IPS-15b (cell line): ENCODE data around the gene TCERG1L.
"Not testable (repeated sequence)": the region's sequence is repeated elsewhere in the genome, so short reads cannot be mapped to it uniquely, and the experiment has no call there.

Source experiments
- H3K27me3 ChIP-seq: one replicate; pipeline ENCODE4 v1.6.1; 2013; ENCODE audit warnings: low read length; ENCODE audit not compliant: control insufficient read depth, insufficient read depth
- H3K36me3 ChIP-seq: one replicate; pipeline ENCODE4 v1.6.1; 2013; ENCODE audit warnings: low read length; ENCODE audit not compliant: control insufficient read depth, insufficient read depth
- H3K4me1 ChIP-seq: one replicate; pipeline ENCODE4 v1.6.1; 2013; ENCODE audit warnings: mild to moderate bottlenecking, low read length; ENCODE audit not compliant: control insufficient read depth, insufficient read depth
- H3K4me3 ChIP-seq: one replicate; pipeline ENCODE4 v1.5.1; 2013; ENCODE audit warnings: low read depth, low read length
- H3K9ac ChIP-seq: one replicate; pipeline ENCODE4 v1.6.1; 2013; ENCODE audit warnings: low read depth, mild to moderate bottlenecking, low read length
- H3K9me3 ChIP-seq: one replicate; pipeline ENCODE4 v1.6.1; 2013; ENCODE audit warnings: mild to moderate bottlenecking, low read length; ENCODE audit not compliant: control insufficient read depth, insufficient read depth

Gene TCERG1L

GRCh38 chr10:131146790-131147189 is 164.7 kb downstream of the TCERG1L start:
- Histone ChIP-seq H3K4me3 (no peak overlapping the region), H3K9ac (no peak overlapping the region), H3K27me3 (no peaks in the 10 kb centered on the region), H3K36me3 (no peaks in the 10 kb centered on the region), H3K4me1 (no peaks in the 10 kb centered on the region), H3K9me3 (no peaks in the 10 kb centered on the region)

DNA sequence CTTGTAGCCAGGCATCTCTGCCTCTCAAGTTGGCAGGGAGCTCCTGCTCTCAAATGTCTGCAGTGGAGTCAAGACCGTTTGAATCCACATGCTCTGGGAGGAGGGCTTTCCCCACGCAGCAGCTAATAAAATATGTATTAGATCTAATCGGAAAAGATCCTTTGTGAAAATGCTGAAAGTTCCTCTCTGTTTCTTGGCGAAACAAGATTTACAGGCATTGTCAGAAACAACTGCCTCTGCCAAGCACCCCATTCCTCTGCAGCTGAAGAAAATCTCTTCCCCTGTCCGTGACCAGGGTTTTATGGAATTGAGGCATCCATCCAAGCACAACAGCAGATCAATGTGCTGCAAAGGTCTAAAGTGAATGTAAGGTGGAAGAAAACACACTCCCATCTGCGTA is 165.8 kb downstream of the TCERG1L start:
- Histone ChIP-seq H3K4me1 (no peaks in the 10 kb centered on the region), H3K27me3 (no peaks in the 10 kb centered on the region), H3K9me3 (no peaks in the 10 kb centered on the region), H3K36me3 (no peaks in the 10 kb centered on the region), H3K9ac (no peak overlapping the region), H3K4me3 (no peak overlapping the region)

GRCh38 chr10:131144711-131145375 is 166.7 kb downstream of the TCERG1L start:
- H3K9ac ChIP-seq, result no peak overlapping the region
- no peaks in the 10 kb centered on the region for H3K4me1 ChIP-seq
- no peak overlapping the region for H3K4me3 ChIP-seq
- H3K36me3 ChIP-seq, result no peaks in the 10 kb centered on the region
- H3K9me3 ChIP-seq, result no peaks in the 10 kb centered on the region
- no peaks in the 10 kb centered on the region for H3K27me3 ChIP-seq

DNA sequence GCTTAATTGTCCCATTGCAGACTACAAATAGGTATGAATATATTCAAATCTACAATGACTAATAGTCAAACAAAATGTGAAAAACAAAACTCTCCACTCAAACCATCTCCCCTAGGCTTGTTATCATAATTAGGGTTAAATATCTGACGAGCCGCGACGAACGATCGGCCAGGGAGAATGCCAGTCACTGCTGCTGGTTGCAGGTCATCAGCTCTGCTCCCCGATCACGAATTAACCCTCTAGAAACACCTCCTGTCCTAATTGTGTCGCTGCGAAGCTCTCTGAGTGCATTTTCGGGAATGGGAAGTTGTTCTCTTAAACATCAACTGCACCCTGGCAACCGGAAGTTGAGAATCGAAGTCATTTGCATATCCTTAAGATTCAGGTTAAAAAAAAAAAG is 167.3 kb downstream of the TCERG1L start:
- no peak overlapping the region for H3K9ac ChIP-seq
- no peaks in the 10 kb centered on the region for H3K36me3 ChIP-seq
- no peaks in the 10 kb centered on the region for H3K4me1 ChIP-seq
- H3K9me3 ChIP-seq, result no peaks in the 10 kb centered on the region
- H3K27me3 ChIP-seq, result no peaks in the 10 kb centered on the region
- no peak overlapping the region for H3K4me3 ChIP-seq

DNA sequence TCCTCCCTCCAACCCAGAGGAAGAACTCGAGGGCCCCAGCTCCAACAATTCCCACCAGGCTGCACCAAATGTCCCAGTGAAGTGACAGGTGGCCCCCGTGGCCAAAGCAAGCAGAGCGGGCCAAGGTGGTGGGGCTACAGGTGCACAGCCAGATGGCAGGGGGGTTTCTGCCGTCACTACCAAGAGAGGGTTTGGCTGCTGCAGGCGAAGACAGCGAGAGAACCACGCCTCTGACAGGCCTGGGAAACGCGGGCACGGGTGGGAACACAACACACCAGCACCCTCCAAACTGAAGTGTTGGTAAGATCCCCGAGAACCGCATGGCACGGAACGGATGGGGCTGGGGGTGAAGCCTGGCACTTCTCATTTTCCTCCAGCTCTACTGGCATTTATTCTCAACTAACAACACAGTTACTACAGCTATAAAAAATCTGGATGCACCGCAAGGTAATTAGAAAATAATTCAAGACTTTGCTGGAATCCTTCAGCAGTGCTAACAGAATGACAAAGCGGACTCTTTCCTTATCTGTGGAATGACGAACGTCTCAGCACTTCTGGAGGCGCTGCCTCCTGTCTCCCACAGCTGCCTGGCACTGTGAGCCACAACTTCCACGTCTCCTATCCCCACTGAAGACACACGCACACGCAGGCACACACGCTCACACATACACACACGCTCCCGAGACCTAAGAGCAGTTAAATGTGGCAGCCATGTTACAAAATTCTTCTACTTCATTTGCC is 167.9 kb downstream of the TCERG1L start:
- Histone ChIP-seq H3K4me3 (no peak overlapping the region), H3K27me3 (no peaks in the 10 kb centered on the region), H3K36me3 (no peaks in the 10 kb centered on the region), H3K9ac (no peak overlapping the region), H3K4me1 (no peaks in the 10 kb centered on the region), H3K9me3 (no peaks in the 10 kb centered on the region)

DNA sequence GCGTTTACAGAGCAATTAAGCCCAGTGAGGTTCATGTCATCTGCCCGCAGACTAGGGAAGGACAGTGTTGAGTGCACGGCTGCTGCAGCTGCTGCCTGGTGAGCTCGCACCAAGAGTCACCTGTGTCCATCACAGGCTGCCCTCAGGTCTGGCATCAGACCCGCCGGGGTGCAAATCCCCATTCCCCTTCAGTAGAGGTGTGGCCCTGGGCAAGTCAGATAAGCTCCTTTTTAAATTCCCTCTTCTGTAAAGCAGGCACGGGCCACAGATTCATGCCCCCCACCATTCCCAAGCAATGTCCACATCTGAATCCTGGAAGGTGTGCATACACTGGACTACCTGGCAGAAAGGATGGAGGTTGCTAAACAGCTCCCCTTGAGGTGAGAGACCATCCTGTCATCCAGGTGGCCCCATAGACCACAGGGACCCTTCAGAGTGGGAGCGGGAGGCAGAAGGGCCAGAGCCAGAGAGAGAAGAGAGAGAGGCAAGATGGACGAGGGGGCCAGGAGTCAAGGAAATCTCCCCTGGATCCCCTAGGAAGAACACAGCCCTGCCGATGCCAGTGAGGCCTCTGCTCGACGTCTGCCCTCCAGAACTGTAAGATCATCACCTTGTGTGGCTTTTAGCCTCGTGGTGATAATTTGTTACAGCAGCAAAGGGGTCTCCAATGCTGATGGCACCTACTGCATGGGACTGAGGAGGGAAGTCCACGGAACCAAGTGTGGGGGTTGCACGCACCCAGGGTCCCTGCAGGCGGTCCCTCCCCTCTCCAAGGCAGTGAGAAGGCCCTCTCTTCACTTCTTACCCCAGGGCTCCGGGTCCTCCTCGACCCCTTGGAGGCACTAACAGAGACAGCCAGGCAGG is 168.8 kb downstream of the TCERG1L start:
- Histone ChIP-seq H3K9ac (no peak overlapping the region), H3K9me3 (no peaks in the 10 kb centered on the region), H3K27me3 (no peaks in the 10 kb centered on the region), H3K4me1 (no peaks in the 10 kb centered on the region), H3K4me3 (no peak overlapping the region), H3K36me3 (no peaks in the 10 kb centered on the region)

GRCh38 chr10:131141645-131142516 is 169.6 kb downstream of the TCERG1L start:
- Histone ChIP-seq H3K4me1 (no peaks in the 10 kb centered on the region), H3K9ac (no peak overlapping the region), H3K4me3 (no peak overlapping the region), H3K36me3 (no peaks in the 10 kb centered on the region), H3K27me3 (no peaks in the 10 kb centered on the region), H3K9me3 (no peaks in the 10 kb centered on the region)

- H3K4me3 ChIP-seq, result no peak overlapping the region
- H3K4me1 ChIP-seq, result no peaks in the 10 kb centered on the region
- H3K36me3 ChIP-seq, result no peaks in the 10 kb centered on the region
- H3K9ac ChIP-seq, result no peak overlapping the region
- no peaks in the 10 kb centered on the region for H3K27me3 ChIP-seq
- H3K9me3 ChIP-seq, result no peaks in the 10 kb centered on the region
Measured at GRCh38 chr10:131141207-131141606, 170.3 kb downstream of the TCERG1L start.

- H3K9ac ChIP-seq, result no peak overlapping the region
- H3K9me3 ChIP-seq, result no peaks in the 10 kb centered on the region
- no peaks in the 10 kb centered on the region for H3K27me3 ChIP-seq
- no peak overlapping the region for H3K4me3 ChIP-seq
- no peaks in the 10 kb centered on the region for H3K36me3 ChIP-seq
- no peaks in the 10 kb centered on the region for H3K4me1 ChIP-seq
Measured at GRCh38 chr10:131140606-131141005, 170.9 kb downstream of the TCERG1L start.

DNA sequence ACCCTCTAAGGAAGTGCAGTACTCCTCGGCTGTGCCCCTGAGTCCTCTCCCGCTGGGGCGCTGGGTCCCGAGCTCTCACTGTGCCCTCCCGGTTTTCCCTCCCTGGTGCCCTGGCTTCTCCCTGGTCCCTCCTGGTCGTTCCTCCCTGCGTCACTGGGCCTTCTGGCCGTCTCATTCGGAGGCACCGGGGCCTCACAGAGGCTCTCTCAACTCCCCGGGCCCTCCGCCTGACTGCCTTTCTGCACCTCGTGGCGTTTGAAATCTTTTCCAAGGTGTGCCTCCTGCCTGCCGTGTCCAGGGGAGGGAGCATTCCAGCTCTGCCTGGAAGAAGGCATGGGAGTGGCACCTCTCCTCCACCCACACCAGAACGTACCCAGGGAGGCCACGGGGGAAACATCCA is 174.3 kb downstream of the TCERG1L start:
- H3K27me3 ChIP-seq, result no peaks in the 10 kb centered on the region
- H3K9me3 ChIP-seq, result no peaks in the 10 kb centered on the region
- H3K4me1 ChIP-seq, result no peaks in the 10 kb centered on the region
- H3K4me3 ChIP-seq, result no peak overlapping the region
- no peak overlapping the region for H3K9ac ChIP-seq
- H3K36me3 ChIP-seq, result peaks cover 3% of the 10 kb centered on the region

DNA sequence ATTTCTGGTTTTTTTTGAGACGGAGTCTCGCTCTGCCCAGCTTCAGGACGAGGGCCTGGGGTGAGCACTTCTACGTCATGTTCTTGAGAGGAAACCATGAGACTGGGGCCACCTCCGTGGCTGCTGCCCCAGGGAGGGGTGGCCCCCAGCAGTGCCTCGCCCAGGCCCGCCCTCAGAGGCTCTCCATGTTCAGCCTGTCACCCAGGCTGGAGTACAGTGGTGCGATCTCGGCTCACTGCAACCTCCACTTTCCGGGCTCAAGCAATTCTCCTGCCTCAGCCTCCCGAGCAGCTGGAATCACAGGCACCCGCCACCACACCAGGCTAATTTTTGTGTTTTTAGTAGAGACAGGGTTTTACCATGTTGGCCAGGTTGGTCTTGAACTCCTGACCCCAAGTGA is 175.2 kb downstream of the TCERG1L start:
- H3K4me1 ChIP-seq, H3K4me3 ChIP-seq: not testable (repeated sequence)

More for the DNA sequence above, 175.2 kb downstream of the TCERG1L start:
- not testable (repeated sequence) for H3K36me3 ChIP-seq, H3K9me3 ChIP-seq, H3K9ac ChIP-seq, H3K27me3 ChIP-seq
